OCI-M2 (cell line): ENCODE results near the gene CANX.
"Not testable (repeated sequence)": the region's sequence is repeated elsewhere in the genome, so short reads cannot be mapped to it uniquely, and the experiment has no call there.

ENCODE experiments used
- DNase-seq: peaks from one replicate; lab custom pipeline; 2025; ENCODE audit not compliant: unreplicated experiment; lab: John Stamatoyannopoulos, UW

The CANX gene

GRCh38 chr5:179697993-179698934 lies 503 bp upstream of the CANX start:
- DNase-seq = peak; percentile 77

- no peak for DNase-seq
These were observed 960 bp downstream of the CANX start for GRCh38 chr5:179699616-179700237.

- peak; percentile 19 for DNase-seq
These were observed 1.7 kb downstream of the CANX start for GRCh38 chr5:179700401-179700918.

- DNase-seq = no peak
These were observed 17.5 kb downstream of the CANX start for GRCh38 chr5:179716286-179716685.

GRCh38 chr5:179720222-179720621 lies 21.5 kb downstream of the CANX start:
- DNase-seq = no peak

GRCh38 chr5:179724163-179724562 lies 25.4 kb downstream of the CANX start:
- no peak for DNase-seq

- DNase-seq = no peak
These were observed 28.3 kb downstream of the CANX start for GRCh38 chr5:179727106-179727505.

GRCh38 chr5:179729303-179729702 lies 30.5 kb downstream of the CANX start:
- no peak for DNase-seq

- DNase-seq = no peak
These were observed 31.0 kb downstream of the CANX start for GRCh38 chr5:179729727-179730126.

- no peak for DNase-seq
These were observed 31.6 kb downstream of the CANX start for GRCh38 chr5:179730356-179730755.

- no peak for DNase-seq
These were observed 32.1 kb downstream of the CANX start for GRCh38 chr5:179730852-179731251.

- DNase-seq = no peak
These were observed 33.1 kb downstream of the CANX start for GRCh38 chr5:179731791-179732411.

- peak; percentile 95 for DNase-seq
These were observed 33.7 kb downstream of the CANX start, which contains the start of gene MAML1 for GRCh38 chr5:179732412-179732917. Gene MAML1, plus strand, starts transcription at chr5:179732822. Its CDS starts 291 bp downstream, at chr5:179733113.

- no peak for DNase-seq
These were observed 34.4 kb downstream of the CANX start for GRCh38 chr5:179732918-179733771.

- DNase-seq = no peak
These were observed 35.0 kb downstream of the CANX start for GRCh38 chr5:179733772-179734126.

GRCh38 chr5:179734536-179735164 lies 35.9 kb downstream of the CANX start:
- DNase-seq = no peak

GRCh38 chr5:179738742-179739141 lies 40.0 kb downstream of the CANX start:
- no peak for DNase-seq

- DNase-seq = not testable (repeated sequence)
These were observed 45.3 kb downstream of the CANX start for GRCh38 chr5:179744106-179744505.

GRCh38 chr5:179746872-179747271 lies 48.1 kb downstream of the CANX start:
- DNase-seq = no peak

GRCh38 chr5:179747811-179748210 lies 49.0 kb downstream of the CANX start:
- no peak for DNase-seq
